DND-41 (cell line): ENCODE measurements around the gene EGF.

ENCODE experiments used
- EZH2 ChIP-seq: IDR thresholded peaks from 3 replicates; pipeline ENCODE4 v1.6.1; 2012; ENCODE audit warnings: borderline replicate concordance, low read depth, mild to moderate bottlenecking, moderate library complexity, low read length, inconsistent platforms; ENCODE audit not compliant: severe bottlenecking
- TF ChIP-seq, protein P1 (sequence below): IDR thresholded peaks from 2 replicates; pipeline ENCODE4 v1.5.1; 2012; ENCODE audit warnings: borderline replicate concordance, low read length, moderate library complexity, mild to moderate bottlenecking; ENCODE audit not compliant: poor library complexity, severe bottlenecking; ENCODE audit errors: extremely low read depth

DNA sequence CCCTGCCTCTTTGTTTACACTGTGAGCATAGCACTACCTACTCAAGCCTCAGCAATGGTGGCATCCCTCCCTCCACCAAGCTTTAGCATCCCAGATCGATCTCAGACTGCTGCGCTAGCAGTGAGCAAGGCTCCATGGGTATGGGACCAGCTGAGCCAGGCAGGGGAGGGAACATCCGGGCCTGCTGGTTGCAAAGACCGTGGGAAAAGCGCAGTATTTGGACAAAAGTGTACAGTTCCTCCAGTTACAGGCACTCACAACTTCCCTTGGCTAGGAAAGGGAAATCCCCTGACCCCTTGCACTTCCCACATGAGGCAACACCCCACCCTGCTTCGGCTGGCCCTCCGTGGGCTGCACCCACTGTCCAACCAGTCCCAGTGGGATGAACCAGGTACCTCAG lies 26.5 kb downstream of the EGF start:
- TF ChIP-seq, protein P1, sequence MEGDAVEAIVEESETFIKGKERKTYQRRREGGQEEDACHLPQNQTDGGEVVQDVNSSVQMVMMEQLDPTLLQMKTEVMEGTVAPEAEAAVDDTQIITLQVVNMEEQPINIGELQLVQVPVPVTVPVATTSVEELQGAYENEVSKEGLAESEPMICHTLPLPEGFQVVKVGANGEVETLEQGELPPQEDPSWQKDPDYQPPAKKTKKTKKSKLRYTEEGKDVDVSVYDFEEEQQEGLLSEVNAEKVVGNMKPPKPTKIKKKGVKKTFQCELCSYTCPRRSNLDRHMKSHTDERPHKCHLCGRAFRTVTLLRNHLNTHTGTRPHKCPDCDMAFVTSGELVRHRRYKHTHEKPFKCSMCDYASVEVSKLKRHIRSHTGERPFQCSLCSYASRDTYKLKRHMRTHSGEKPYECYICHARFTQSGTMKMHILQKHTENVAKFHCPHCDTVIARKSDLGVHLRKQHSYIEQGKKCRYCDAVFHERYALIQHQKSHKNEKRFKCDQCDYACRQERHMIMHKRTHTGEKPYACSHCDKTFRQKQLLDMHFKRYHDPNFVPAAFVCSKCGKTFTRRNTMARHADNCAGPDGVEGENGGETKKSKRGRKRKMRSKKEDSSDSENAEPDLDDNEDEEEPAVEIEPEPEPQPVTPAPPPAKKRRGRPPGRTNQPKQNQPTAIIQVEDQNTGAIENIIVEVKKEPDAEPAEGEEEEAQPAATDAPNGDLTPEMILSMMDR: no peak
- TF ChIP-seq EZH2: no peak
